HEK293 (cell line): ENCODE results near the gene DNAI7.

Experiments used
- MEIS1 ChIP-seq: sonication (generic); formaldehyde crosslinking; IDR thresholded peaks from 2 replicates; pipeline ENCODE4 v1.8.1; 2022; ENCODE audit warnings: missing genetic modification reagents, mild to moderate bottlenecking, borderline replicate concordance
- MYNN ChIP-seq: fragments of 450-650 bp; formaldehyde crosslinking; IDR thresholded peaks from 2 replicates; pipeline ENCODE4 v1.5.1; 2016; ENCODE audit warnings: missing biosample characterization, missing genetic modification characterization, borderline replicate concordance
- ZBTB48 ChIP-seq: fragments of 450-650 bp; formaldehyde crosslinking; IDR thresholded peaks from 2 replicates; pipeline ENCODE4 v1.5.1; 2016; ENCODE audit warnings: missing biosample characterization, missing genetic modification characterization
- ZNF274 ChIP-seq, 2 experiments: fragments of 200-500 bp in 1 of 2; fragments of 450-650 bp in 1 of 2; sonication (Bioruptor generic) in 1 of 2; formaldehyde crosslinking in 1 of 2; IDR thresholded peaks; 2 replicates each; pipeline versions ENCODE4 v1.5.1 to v1.6.1; 2014 to 2016; ENCODE audit warnings: borderline replicate concordance in 1 of 2, inconsistent platforms in 1 of 2, low read length in 1 of 2, missing biosample characterization in 1 of 2, missing genetic modification characterization in 1 of 2
- ZNF302 ChIP-seq: fragments of 450-650 bp; formaldehyde crosslinking; IDR thresholded peaks from 2 replicates; pipeline ENCODE4 v1.5.1; 2016; ENCODE audit warnings: missing biosample characterization, missing genetic modification characterization, low read depth
- ZNF501 ChIP-seq: fragments of 450-650 bp; formaldehyde crosslinking; IDR thresholded peaks from 2 replicates; pipeline ENCODE4 v1.5.1; 2016; ENCODE audit warnings: missing biosample characterization, missing genetic modification characterization
- ZNF645 ChIP-seq: fragments of 450-650 bp; formaldehyde crosslinking; IDR thresholded peaks from 2 replicates; pipeline ENCODE4; 2016; ENCODE audit warnings: missing biosample characterization, missing genetic modification characterization
- ZNF701 ChIP-seq: fragments of 450-650 bp; formaldehyde crosslinking; IDR thresholded peaks from 2 replicates; pipeline ENCODE4 v1.5.1; 2016; ENCODE audit warnings: missing biosample characterization, missing genetic modification characterization
- ZNF747 ChIP-seq: fragments of 450-650 bp; formaldehyde crosslinking; IDR thresholded peaks from 2 replicates; pipeline ENCODE4 v1.5.1; 2016; ENCODE audit warnings: missing biosample characterization, missing genetic modification characterization
- ZNF777 ChIP-seq: fragments of 450-650 bp; formaldehyde crosslinking; IDR thresholded peaks from 2 replicates; pipeline ENCODE4 v1.5.1; 2017; ENCODE audit warnings: missing biosample characterization, missing genetic modification characterization, borderline replicate concordance
- TF ChIP-seq, protein P1 (sequence below): fragments of 450-650 bp; formaldehyde crosslinking; IDR thresholded peaks from 2 replicates; pipeline ENCODE4 v1.5.1; 2016; ENCODE audit warnings: missing biosample characterization, missing genetic modification characterization
- TF ChIP-seq, protein P2 (sequence below): fragments of 450-650 bp; formaldehyde crosslinking; optimal IDR thresholded peaks from 2 replicates; pipeline ENCODE3; 2016; ENCODE audit warnings: missing biosample characterization, mild to moderate bottlenecking, missing genetic modification characterization

DNA sequence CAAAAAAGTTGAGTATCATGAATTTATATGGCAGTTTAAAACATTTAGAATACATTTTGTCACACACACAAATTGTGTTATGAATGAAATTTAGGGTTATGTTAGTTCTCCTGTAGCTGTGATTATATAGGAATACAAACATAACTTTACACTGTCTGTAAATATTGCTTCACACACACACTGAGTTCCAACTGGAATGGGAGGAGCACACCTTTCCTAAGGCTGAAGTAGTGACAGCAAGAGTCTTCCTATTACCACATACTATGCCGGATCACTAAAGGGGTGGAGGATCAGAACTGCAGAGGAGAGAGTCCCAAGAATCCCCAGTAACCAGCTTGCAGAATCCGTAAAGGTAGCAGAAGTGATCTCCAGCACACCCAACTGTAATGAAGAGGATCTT, 63.7 kb downstream of the DNAI7 start:
- TF ChIP-seq ZNF701 (tag by site-specific recombination): no peak
- no peak for TF ChIP-seq ZNF501 (tag by site-specific recombination)
- no peak for TF ChIP-seq ZBTB48 (tag by site-specific recombination)
- no peak for TF ChIP-seq ZNF274 (IDR thresholded peaks at IDR 0.05; ENCODE audit: low read length)
- no peak for TF ChIP-seq ZNF274 (tag by site-specific recombination; IDR thresholded peaks at IDR 0.05; ENCODE audit: borderline replicate concordance)
- TF ChIP-seq, protein P1, sequence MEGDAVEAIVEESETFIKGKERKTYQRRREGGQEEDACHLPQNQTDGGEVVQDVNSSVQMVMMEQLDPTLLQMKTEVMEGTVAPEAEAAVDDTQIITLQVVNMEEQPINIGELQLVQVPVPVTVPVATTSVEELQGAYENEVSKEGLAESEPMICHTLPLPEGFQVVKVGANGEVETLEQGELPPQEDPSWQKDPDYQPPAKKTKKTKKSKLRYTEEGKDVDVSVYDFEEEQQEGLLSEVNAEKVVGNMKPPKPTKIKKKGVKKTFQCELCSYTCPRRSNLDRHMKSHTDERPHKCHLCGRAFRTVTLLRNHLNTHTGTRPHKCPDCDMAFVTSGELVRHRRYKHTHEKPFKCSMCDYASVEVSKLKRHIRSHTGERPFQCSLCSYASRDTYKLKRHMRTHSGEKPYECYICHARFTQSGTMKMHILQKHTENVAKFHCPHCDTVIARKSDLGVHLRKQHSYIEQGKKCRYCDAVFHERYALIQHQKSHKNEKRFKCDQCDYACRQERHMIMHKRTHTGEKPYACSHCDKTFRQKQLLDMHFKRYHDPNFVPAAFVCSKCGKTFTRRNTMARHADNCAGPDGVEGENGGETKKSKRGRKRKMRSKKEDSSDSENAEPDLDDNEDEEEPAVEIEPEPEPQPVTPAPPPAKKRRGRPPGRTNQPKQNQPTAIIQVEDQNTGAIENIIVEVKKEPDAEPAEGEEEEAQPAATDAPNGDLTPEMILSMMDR (tag by site-specific recombination): no peak
- no peak for TF ChIP-seq MYNN
- no peak for TF ChIP-seq ZNF777 (tag by site-specific recombination)
- TF ChIP-seq, protein P2, sequence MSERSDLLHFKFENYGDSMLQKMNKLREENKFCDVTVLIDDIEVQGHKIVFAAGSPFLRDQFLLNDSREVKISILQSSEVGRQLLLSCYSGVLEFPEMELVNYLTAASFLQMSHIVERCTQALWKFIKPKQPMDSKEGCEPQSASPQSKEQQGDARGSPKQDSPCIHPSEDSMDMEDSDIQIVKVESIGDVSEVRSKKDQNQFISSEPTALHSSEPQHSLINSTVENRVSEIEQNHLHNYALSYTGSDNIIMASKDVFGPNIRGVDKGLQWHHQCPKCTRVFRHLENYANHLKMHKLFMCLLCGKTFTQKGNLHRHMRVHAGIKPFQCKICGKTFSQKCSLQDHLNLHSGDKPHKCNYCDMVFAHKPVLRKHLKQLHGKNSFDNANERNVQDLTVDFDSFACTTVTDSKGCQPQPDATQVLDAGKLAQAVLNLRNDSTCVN (tag by site-specific recombination): no peak
- no peak for TF ChIP-seq ZNF302
- TF ChIP-seq ZNF645: no peak
- no peak for TF ChIP-seq ZNF747 (tag by site-specific recombination)
- no peak for TF ChIP-seq MEIS1 (CRISPR knock-in tag)
